ENCODE data around the gene NRN1L.

The NRN1L gene

GRCh38 chr16:67935402-67936123, 50.9 kb downstream of the NRN1L start:
- TF ChIP-seq CTCF (conservative IDR thresholded peaks at IDR 0.05; ENCODE audit: low read depth), result no peak
- H3K27ac ChIP-seq, result peak overlapping the region; percentile 93
- CTCF ChIA-PET, result interaction anchor here (1.1 to 1.9 kb wide), 3 partner anchors 52 to 119 kb away, joined by 3 to 7 read pairs (median 4); partner anchors contain the start of gene NRN1L

More at GRCh38 chr16:67935402-67936123, 50.9 kb downstream of the NRN1L start:
- POLR2A ChIA-PET (ENCODE audit: low non-redundant PET), result no interaction called here
- peak; percentile 99 for DNase-seq (ENCODE audit: low spot score)
